HEK293T (cell line): ENCODE data around the gene KIF24.
"Not testable (repeated sequence)": the region's sequence is repeated elsewhere in the genome, so short reads cannot be mapped to it uniquely, and the experiment has no call there.

Experiments used
- CTCF ChIA-PET: fragments of 350-600 bp; formaldehyde crosslinking; extraction: SDS; loops from one replicate; lab custom pipeline; 2021; ENCODE audit warnings: antibody characterized with exemption, inconsistent platforms; lab: Yijun Ruan, JAX
- POLR2A ChIA-PET: fragments of 350-600 bp; formaldehyde crosslinking; extraction: SDS; loops from one replicate; lab custom pipeline; 2020; ENCODE audit warnings: antibody characterized with exemption, inconsistent platforms; lab: Yijun Ruan, JAX
- DNase-seq: peaks from one replicate; pipeline ENCODE4 v3.0.0; 2012; ENCODE audit warnings: mixed read lengths; ENCODE audit errors: extremely low spot score
- ARNT ChIP-seq: fragments of 450-650 bp; IDR thresholded peaks from 2 replicates; pipeline ENCODE4 v1.6.1; 2017; ENCODE audit warnings: mild to moderate bottlenecking
- BHLHE40 ChIP-seq: fragments of 450-650 bp; IDR thresholded peaks from 2 replicates; pipeline ENCODE4 v1.6.1; 2016; ENCODE audit warnings: mild to moderate bottlenecking, moderate library complexity, borderline replicate concordance
- CTBP1 ChIP-seq: fragments of 450-650 bp; IDR thresholded peaks from 2 replicates; pipeline ENCODE4 v1.6.1; 2016; ENCODE audit warnings: borderline replicate concordance
- ELF4 ChIP-seq: fragments of 450-650 bp; IDR thresholded peaks from 2 replicates; pipeline ENCODE4 v1.6.1; 2017; ENCODE audit warnings: antibody characterized with exemption
- FOXA1 ChIP-seq: fragments of 450-650 bp; IDR thresholded peaks from 2 replicates; pipeline ENCODE4 v1.6.1; 2016; ENCODE audit warnings: mild to moderate bottlenecking
- FOXK2 ChIP-seq: fragments of 450-650 bp; IDR thresholded peaks from 2 replicates; pipeline ENCODE4 v1.6.1; 2016; ENCODE audit warnings: mild to moderate bottlenecking
- FOXM1 ChIP-seq: fragments of 450-650 bp; IDR thresholded peaks from 2 replicates; pipeline ENCODE4 v1.6.1; 2017; ENCODE audit warnings: mild to moderate bottlenecking, borderline replicate concordance
- HDGF ChIP-seq: fragments of 450-650 bp; IDR thresholded peaks from 2 replicates; pipeline ENCODE4 v1.6.1; 2017; ENCODE audit warnings: antibody characterized with exemption, borderline replicate concordance
- L3MBTL2 ChIP-seq: fragments of 450-650 bp; conservative IDR thresholded peaks from 2 replicates; pipeline ENCODE4 v1.6.1; 2016; ENCODE audit warnings: mild to moderate bottlenecking
- LEF1 ChIP-seq: fragments of 450-650 bp; IDR thresholded peaks from 2 replicates; pipeline ENCODE4 v1.6.1; 2017; ENCODE audit warnings: mild to moderate bottlenecking, borderline replicate concordance
- NFRKB ChIP-seq: fragments of 450-650 bp; IDR thresholded peaks from 2 replicates; pipeline ENCODE4 v1.6.1; 2016; ENCODE audit warnings: mild to moderate bottlenecking, moderate library complexity
- SP1 ChIP-seq: fragments of 450-650 bp; IDR thresholded peaks from 2 replicates; pipeline ENCODE4 v1.6.1; 2017
- SUZ12 ChIP-seq: fragments of 450-650 bp; IDR thresholded peaks from 2 replicates; pipeline ENCODE4 v1.6.1; 2016; ENCODE audit warnings: mild to moderate bottlenecking
- TARDBP ChIP-seq: fragments of 450-650 bp; IDR thresholded peaks from 2 replicates; pipeline ENCODE4 v1.6.1; 2016
- ZNF384 ChIP-seq: fragments of 450-650 bp; IDR thresholded peaks from 2 replicates; pipeline ENCODE4 v1.6.1; 2016
- TF ChIP-seq, protein P1 (sequence below): fragments of 450-650 bp; IDR thresholded peaks from 2 replicates; pipeline ENCODE4 v1.6.1; 2016

Gene KIF24

DNA sequence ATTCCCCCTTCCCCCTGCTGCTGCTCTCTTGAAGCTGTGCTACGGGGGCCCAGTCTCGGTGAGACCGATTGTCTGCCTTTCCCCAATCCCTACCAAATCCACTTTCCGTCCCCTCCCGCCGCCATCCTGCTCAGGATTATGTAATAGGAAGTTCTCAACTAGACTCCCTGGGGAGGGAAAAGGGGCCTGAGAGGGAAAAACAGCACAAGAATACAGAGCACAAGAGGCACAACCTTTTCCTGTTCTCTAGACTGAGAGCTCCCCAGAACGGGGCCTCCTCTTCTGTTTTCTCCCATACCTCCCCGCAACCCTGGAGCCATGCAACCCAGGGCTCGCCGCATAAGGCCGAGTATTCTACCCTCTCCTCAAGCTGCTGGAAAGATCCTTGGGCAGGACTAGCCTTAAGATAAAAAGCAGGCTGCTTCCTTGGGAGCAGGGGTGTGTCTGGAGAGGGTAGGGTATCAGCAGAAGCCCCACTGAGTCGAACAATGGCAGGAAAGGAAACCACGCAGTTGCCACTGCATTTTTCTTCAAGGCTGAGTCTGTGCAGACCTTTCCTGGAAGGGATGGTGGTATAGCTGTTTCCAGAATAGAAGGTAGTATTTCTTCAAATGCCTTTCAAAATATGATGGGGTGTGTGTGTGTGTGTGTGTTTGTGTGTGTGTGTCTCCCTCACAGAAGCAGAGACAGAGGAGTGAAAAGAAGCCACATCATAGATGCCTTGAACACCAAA lies 34.7 kb upstream of the KIF24 start:
- ChIA-PET CTCF (no interaction called here), POLR2A (no interaction called here)
- DNase-seq, result no peak
- no peak for TF ChIP-seq ARNT

DNA sequence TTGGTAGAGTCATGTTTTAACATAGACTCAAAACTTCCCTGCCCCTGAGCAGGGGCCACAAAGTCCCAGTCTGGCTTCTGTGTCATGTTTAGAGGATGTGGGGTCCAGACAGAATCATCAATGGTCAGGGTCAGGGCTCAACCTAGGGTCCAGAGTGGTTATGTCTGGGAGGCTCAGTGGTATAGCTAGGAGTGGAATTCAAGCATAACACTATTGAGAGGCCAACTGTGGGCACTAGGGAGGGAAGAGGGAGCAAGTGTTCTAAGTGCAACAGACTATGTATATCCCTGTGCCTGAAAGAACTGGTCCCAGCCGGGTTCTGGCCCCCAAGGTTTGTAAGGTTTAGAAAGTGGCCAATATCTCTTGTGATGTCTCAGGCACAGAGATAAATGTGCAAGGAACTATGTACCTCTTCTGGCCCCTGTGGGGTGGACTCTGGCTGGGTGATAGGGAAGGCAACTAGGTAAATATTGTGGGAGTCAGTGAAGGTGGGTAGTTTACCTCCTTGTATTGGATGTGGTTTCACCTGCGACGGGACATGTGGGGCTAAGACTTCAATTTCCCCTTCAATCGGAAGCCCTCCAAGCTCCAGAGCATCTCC lies 33.6 kb upstream of the KIF24 start:
- TF ChIP-seq CTBP1 (no peak), NFRKB (no peak), LEF1 (no peak), HDGF (no peak), BHLHE40 (no peak), FOXK2 (no peak), SP1 (no peak), FOXA1 (no peak), ARNT (no peak), L3MBTL2 (no peak), ZNF384 (no peak), SUZ12 (no peak), TARDBP (no peak)
- TF ChIP-seq, protein P1, sequence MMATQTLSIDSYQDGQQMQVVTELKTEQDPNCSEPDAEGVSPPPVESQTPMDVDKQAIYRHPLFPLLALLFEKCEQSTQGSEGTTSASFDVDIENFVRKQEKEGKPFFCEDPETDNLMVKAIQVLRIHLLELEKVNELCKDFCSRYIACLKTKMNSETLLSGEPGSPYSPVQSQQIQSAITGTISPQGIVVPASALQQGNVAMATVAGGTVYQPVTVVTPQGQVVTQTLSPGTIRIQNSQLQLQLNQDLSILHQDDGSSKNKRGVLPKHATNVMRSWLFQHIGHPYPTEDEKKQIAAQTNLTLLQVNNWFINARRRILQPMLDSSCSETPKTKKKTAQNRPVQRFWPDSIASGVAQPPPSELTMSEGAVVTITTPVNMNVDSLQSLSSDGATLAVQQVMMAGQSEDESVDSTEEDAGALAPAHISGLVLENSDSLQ, result no peak
- ChIA-PET CTCF (no interaction called here), POLR2A (interaction anchor here (0.5 kb wide), 1 partner anchor 14 kb away, joined by 3 read pairs; no protein-coding TSS in a partner anchor)
- no peak for DNase-seq

DNA sequence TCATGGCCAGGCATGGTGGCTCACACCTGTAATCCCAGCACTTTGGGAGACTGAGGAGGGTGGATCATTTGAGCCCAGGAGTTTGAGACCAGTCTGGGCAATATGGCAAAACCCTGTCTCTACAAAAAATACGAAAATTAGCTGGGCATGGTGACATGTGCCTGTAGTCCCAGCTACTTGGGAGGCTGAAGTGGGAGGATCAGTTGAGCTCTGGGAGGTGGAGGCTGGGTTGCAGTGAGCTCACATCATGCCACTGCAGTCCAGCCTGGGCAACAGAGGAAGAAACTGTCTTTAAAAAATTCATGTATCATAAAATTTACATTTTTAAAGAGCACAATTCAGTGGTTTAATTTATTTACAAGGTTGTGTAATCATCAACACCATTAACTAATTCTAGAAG lies 23.9 kb upstream of the KIF24 start:
- DNase-seq, POLR2A ChIA-PET, CTCF ChIA-PET: not testable (repeated sequence)

DNA sequence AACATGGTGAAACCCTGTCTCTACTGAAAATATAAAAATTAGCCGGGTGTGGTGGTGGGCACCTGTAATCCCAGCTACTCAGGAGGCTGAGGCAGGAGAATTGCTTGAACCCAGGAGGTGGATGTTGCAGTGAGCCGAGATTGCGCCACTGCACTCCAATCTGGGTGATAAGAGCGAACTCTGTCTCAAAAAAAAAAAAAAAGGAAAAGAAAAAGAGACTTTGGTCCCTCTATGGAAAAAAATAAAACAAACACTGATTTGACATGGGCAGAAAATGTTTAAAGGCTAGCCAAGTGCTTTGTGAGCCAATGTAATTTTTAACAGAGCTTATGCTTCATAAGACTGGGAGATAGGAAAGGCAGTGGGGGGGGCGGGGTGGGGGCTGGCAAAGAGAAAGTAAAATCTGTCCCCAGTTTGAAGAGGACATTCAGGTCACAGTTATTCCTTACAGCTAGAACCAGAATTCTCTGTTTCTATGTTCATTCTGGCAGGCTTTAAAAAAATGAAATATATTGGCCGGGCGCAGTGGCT lies 23.1 kb upstream of the KIF24 start:
- CTCF ChIA-PET, result not testable (repeated sequence)

DNA sequence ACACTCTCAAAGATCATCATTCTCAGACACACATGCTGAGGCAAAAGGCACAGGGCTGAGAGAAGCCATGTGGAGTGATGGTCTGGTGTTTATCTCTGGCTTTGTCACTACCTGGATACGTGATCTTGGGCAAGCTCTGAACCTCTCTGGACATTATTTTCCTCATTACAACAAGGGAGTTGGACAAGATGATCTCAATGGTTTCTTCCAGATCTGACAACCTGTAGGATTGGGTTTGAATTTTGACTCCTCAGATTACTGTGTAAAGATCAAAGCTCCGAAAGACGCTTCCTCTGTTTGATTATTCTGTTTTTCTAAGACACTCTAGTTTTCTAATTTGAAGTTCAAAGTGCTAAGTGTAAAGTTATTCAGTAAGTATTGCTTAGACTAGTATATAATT lies 20.3 kb upstream of the KIF24 start:
- ChIA-PET CTCF (interaction anchor here (0.6 kb wide), 1 partner anchor 114 kb away, joined by 3 read pairs; no protein-coding TSS in a partner anchor), POLR2A (interaction anchor here (0.6 kb wide), 1 partner anchor 13 kb away, joined by 3 read pairs; no protein-coding TSS in a partner anchor)
- DNase-seq, result no peak
- TF ChIP-seq ELF4 (no peak), LEF1 (no peak), NFRKB (no peak), HDGF (no peak)
- TF ChIP-seq, protein P1, result no peak

More for the DNA sequence above, 23.1 kb upstream of the KIF24 start:
- POLR2A ChIA-PET, DNase-seq: not testable (repeated sequence)

DNA sequence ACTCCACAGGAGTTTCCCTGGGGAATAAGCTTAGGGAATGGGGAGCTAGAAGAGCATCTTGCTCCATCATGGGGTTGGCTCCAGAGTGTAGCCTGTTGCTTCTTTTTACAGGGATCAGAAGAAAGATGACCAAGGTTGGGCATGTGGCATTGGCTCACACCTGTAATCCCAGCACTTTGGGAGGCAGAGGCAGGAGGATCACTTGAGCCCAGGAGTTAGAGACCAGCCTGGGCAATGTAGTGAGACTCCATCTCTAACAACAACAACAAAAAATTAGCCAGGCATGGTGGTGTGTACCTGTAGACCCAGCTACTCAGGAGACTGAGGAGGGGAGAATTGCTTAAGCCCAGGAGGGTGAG lies 18.7 kb upstream of the KIF24 start:
- TF ChIP-seq CTBP1 (no peak), L3MBTL2 (no peak), FOXM1 (no peak), ELF4 (no peak), TARDBP (no peak), LEF1 (no peak), FOXK2 (no peak), NFRKB (no peak), FOXA1 (no peak), HDGF (no peak), SP1 (no peak), ARNT (no peak), SUZ12 (no peak), BHLHE40 (no peak), ZNF384 (no peak)
- TF ChIP-seq, protein P1, result no peak
- POLR2A ChIA-PET, result no interaction called here
- DNase-seq, result no peak
- CTCF ChIA-PET, result no interaction called here
